ENCODE results near the gene KCNN3. TPM values are rescaled to one million over a fixed set of nuclear protein-coding genes. Genes with fewer than 3 reads are reported as not detected.

The KCNN3 gene
- total and polyA plus RNA-seq, 10 donors, result 0.13 to 15.1 (median 7.4) TPM

DNA sequence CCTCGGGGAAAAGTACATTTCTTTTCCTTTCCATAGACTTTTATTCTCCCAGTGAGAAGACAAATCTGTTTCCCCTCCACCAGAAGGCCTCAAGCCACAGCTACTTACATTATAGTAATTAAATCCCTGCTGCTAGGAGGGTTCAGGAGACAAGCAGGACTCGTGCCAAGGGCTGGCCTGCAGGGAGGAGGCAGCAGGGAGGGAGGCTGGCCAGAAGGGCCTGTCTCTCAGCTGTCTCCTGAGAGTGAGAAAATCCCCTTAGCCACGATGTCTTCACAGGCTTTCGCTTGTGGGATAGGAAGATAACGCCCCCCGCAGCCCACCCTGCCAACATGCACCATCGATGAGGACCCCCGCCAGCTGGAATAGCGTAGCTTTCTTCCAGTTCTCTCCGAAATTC, 14.0 kb downstream of the KCNN3 start:
- TF ChIP-seq POLR2AphosphoS5 (IDR thresholded peaks at IDR 0.05) (no peak), POLR2A (IDR thresholded peaks at IDR 0.05) (no peak), CTCF (IDR thresholded peaks at IDR 0.05 in 8 of 11, conservative IDR thresholded peaks at IDR 0.05 in 3 of 11) (no peak)
- Histone ChIP-seq H3K9me3 (no peaks in the 10 kb centered on the region), H3K4me3 (no peak overlapping the region), H3K36me3 (no peaks in the 10 kb centered on the region), H3K27ac (no peak overlapping the region), H3K4me1 (peaks cover 0 to 16% (median 13%) of the 10 kb centered on the region in 6 donors), H3K27me3 (replicated peaks in 1 of 7) (no peaks in the 10 kb centered on the region)
- 60 to 84% (median 82%) methylated on average over 10 of the region's 10 CpGs for WGBS, 5 donors
- intact Hi-C loops (cut with DNase I; ENCODE audit: low total_unique reads), result no loop called here
- no peak for DNase-seq

DNA sequence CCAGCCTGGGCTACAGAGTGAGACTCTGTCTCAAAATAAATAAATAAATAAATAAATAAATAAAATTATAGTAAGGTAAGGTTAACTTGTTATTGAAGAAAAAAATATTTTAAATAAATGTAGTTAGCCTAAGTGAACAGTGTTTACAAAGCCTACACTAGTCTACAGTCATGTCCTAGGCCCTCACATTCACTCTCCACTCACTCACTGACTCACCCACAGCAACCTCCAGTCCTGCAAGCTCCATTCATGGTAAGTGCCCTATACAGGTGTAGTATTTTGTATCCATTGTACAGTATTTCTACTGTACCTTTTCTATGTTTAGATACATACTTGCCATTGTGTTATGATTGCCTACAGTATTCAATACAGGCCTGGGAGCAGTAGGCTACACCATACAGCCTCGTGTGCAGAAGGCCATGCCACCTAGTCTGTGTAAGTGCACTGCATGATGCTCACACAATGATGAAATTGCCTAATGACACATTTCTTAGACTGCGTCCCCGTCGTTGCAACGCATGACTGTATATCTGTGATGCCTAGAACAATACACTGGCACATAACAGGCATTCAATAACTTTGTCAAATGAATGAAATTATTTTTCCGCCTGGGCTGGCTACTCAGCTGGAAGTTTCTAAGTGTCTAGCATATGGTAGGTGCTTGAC, 14.8 kb downstream of the KCNN3 start:
- no peaks in the 10 kb centered on the region for H3K36me3 ChIP-seq
- DNase-seq, result no peak
- intact Hi-C loops (cut with DNase I; ENCODE audit: low total_unique reads), result no loop called here
- H3K9me3 ChIP-seq, result no peaks in the 10 kb centered on the region
- no peak overlapping the region for H3K27ac ChIP-seq
- no peak overlapping the region for H3K4me3 ChIP-seq
- no peaks in the 10 kb centered on the region for H3K27me3 ChIP-seq (replicated peaks in 1 of 7)
- TF ChIP-seq POLR2AphosphoS5 (IDR thresholded peaks at IDR 0.05) (no peak), CTCF (IDR thresholded peaks at IDR 0.05 in 8 of 11, conservative IDR thresholded peaks at IDR 0.05 in 3 of 11) (no peak), POLR2A (IDR thresholded peaks at IDR 0.05) (no peak)
- WGBS, 5 donors, result 73 to 97% (median 78%) methylated on average over 6 of the region's 6 CpGs
- peaks cover 0 to 10% (median 9%) of the 10 kb centered on the region in 6 donors for H3K4me1 ChIP-seq

DNA sequence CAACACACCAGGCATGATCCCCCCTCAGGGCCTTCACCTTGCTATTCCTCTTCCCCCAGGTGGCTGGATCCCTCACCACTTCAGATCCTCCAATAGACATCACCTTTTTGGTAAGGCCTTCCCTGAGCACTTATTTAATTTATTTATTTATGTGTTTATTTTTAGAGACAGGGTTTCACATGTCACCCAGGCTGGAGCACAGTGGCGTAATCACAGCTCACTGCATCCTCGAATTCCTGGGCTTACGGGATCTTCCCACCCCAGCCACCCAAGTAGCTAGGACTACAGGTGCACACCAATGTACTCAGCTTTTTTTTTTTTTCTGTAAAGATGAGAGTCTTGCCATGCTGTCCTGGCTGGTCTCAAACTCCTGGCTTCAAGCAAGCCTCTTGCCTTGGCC, 17.2 kb downstream of the KCNN3 start:
- no peaks in the 10 kb centered on the region for H3K9me3 ChIP-seq
- no peaks in the 10 kb centered on the region for H3K36me3 ChIP-seq
- DNase-seq, result no peak
- no peak overlapping the region for H3K27ac ChIP-seq
- TF ChIP-seq CTCF (IDR thresholded peaks at IDR 0.05 in 8 of 11, conservative IDR thresholded peaks at IDR 0.05 in 3 of 11) (no peak), POLR2AphosphoS5 (IDR thresholded peaks at IDR 0.05) (no peak), POLR2A (IDR thresholded peaks at IDR 0.05) (no peak)
- H3K27me3 ChIP-seq (replicated peaks in 1 of 7), result no peaks in the 10 kb centered on the region
- WGBS, 5 donors, result 87 to 98% (median 93%) methylated on average over 3 of the region's 3 CpGs
- H3K4me1 ChIP-seq, result peaks cover 0 to 7% (median 0%) of the 10 kb centered on the region in 6 donors
- no peak overlapping the region for H3K4me3 ChIP-seq
- intact Hi-C loops (cut with DNase I; ENCODE audit: low total_unique reads), result no loop called here

- Histone ChIP-seq H3K9me3 (no peaks in the 10 kb centered on the region), H3K27me3 (replicated peaks in 1 of 7) (no peaks in the 10 kb centered on the region), H3K36me3 (no peaks in the 10 kb centered on the region), H3K27ac (no peak overlapping the region), H3K4me3 (no peak overlapping the region), H3K4me1 (peaks cover 0 to 16% (median 5%) of the 10 kb centered on the region in 6 donors)
- intact Hi-C loops (cut with DNase I; ENCODE audit: low total_unique reads), result no loop called here
- TF ChIP-seq POLR2AphosphoS5 (IDR thresholded peaks at IDR 0.05), result no peak
- TF ChIP-seq POLR2A (IDR thresholded peaks at IDR 0.05), result no peak
- DNase-seq, result no peak
- 81 to 87% (median 83%) methylated on average over 9 of the region's 9 CpGs for WGBS, 5 donors
Measured at GRCh38 chr1:154851392-154852177, 18.5 kb downstream of the KCNN3 start.
